Activated T-cell treated with anti-CD3 and anti-CD28 coated beads for 48 hours (primary cell): ENCODE data around the gene TSEN2.

Experiments used
- DNase-seq: peaks from one replicate; pipeline ENCODE4 v3.0.0-alpha.2; 2020; ENCODE audit warnings: low read depth

TSEN2 gene

GRCh38 chr3:12553921-12554391 lies 69.7 kb downstream of the TSEN2 start:
- peak; percentile 2 for DNase-seq

- DNase-seq, result no peak
These were observed 72.0 kb downstream of the TSEN2 start for GRCh38 chr3:12556314-12556689.

- DNase-seq, result peak; percentile 85
These were observed 72.6 kb downstream of the TSEN2 start, which contains the start of gene MKRN2 for GRCh38 chr3:12556690-12557472. TSS of gene MKRN2 (plus strand) at chr3:12557087. CDS start at chr3:12557151, 64 bp downstream.

GRCh38 chr3:12557473-12558100 lies 73.3 kb downstream of the TSEN2 start:
- no peak for DNase-seq

- DNase-seq, result no peak
These were observed 74.4 kb downstream of the TSEN2 start for GRCh38 chr3:12558706-12559105.

GRCh38 chr3:12559520-12559919 lies 75.2 kb downstream of the TSEN2 start:
- no peak for DNase-seq

- DNase-seq, result no peak
These were observed 76.4 kb downstream of the TSEN2 start for GRCh38 chr3:12560505-12561190.

GRCh38 chr3:12561397-12561796 lies 77.1 kb downstream of the TSEN2 start:
- DNase-seq, result no peak

- DNase-seq, result no peak
These were observed 78.2 kb downstream of the TSEN2 start for GRCh38 chr3:12562451-12562850.

- no peak for DNase-seq
These were observed 82.7 kb downstream of the TSEN2 start for GRCh38 chr3:12566976-12567375.

GRCh38 chr3:12568747-12569146 lies 84.5 kb downstream of the TSEN2 start:
- no peak for DNase-seq

- no peak for DNase-seq
These were observed 85.6 kb downstream of the TSEN2 start for GRCh38 chr3:12569836-12570235.

GRCh38 chr3:12571986-12572385 lies 87.7 kb downstream of the TSEN2 start:
- DNase-seq, result no peak

- DNase-seq, result no peak
These were observed 89.9 kb downstream of the TSEN2 start for GRCh38 chr3:12574131-12574530.

- DNase-seq, result no peak
These were observed 90.4 kb downstream of the TSEN2 start for GRCh38 chr3:12574661-12575060.

- no peak for DNase-seq
These were observed 93.1 kb downstream of the TSEN2 start for GRCh38 chr3:12577379-12577778.

GRCh38 chr3:12578742-12579141 lies 94.5 kb downstream of the TSEN2 start:
- no peak for DNase-seq

GRCh38 chr3:12579456-12579855 lies 95.2 kb downstream of the TSEN2 start:
- no peak for DNase-seq

- no peak for DNase-seq
These were observed 95.6 kb downstream of the TSEN2 start for GRCh38 chr3:12579905-12580304.

- DNase-seq, result no peak
These were observed 98.5 kb downstream of the TSEN2 start for GRCh38 chr3:12582730-12583129.
